ENCODE data around the gene DNAAF5.

- no peak for TF ChIP-seq CTCF (conservative IDR thresholded peaks at IDR 0.05; ENCODE audit: low read length)
- no peak for TF ChIP-seq EZH2phosphoT487 (IDR thresholded peaks at IDR 0.05; ENCODE audit: borderline replicate concordance, low read depth, low read length)
Measured at GRCh38 chr7:734808-735207, 8.3 kb downstream of the DNAAF5 start.
